ENCODE results near the gene MARCHF4. TPM values are rescaled to one million over a fixed set of nuclear protein-coding genes. Genes with fewer than 3 reads are reported as not detected.

MARCHF4 gene
- total RNA-seq, 1 experiment from 2014 or later = 6.1 TPM

GRCh38 chr2:216352653-216353270 lies 19.5 kb downstream of the MARCHF4 start:
- H3K27me3 ChIP-seq (replicated peaks; ENCODE audit: insufficient read depth, low read depth, low read length, poor library complexity) = no peaks in the 10 kb centered on the region
- H3K36me3 ChIP-seq (ENCODE audit: insufficient read depth, low read length, poor library complexity, severe bottlenecking) = no peaks in the 10 kb centered on the region
- no peaks in the 10 kb centered on the region for H3K4me1 ChIP-seq (ENCODE audit: insufficient read depth, low read length, poor library complexity, severe bottlenecking)
- ChIA-PET CTCF (interaction anchor here (0.6 kb wide), 2 partner anchors 13 to 330 kb away, joined by 3 to 7 read pairs; no protein-coding TSS in a partner anchor), POLR2A (ENCODE audit: low non-redundant PET) (no interaction called here)
- H3K4me3 ChIP-seq (ENCODE audit: low read depth, low read length, poor library complexity, severe bottlenecking) = no peak overlapping the region
- no peak overlapping the region for H3K27ac ChIP-seq (ENCODE audit: low read depth, low read length, poor library complexity, severe bottlenecking)
- DNase-seq (ENCODE audit: low spot score) = no peak
- BruUV-seq (replicated peaks) = no TSS peak
- intact Hi-C loops (cut with micrococcal nuclease; ENCODE audit: unreplicated experiment) = no loop called here
- H3K9me3 ChIP-seq (ENCODE audit: low read depth, low read length, poor library complexity, severe bottlenecking) = no peaks in the 10 kb centered on the region
- TF ChIP-seq, protein P1, sequence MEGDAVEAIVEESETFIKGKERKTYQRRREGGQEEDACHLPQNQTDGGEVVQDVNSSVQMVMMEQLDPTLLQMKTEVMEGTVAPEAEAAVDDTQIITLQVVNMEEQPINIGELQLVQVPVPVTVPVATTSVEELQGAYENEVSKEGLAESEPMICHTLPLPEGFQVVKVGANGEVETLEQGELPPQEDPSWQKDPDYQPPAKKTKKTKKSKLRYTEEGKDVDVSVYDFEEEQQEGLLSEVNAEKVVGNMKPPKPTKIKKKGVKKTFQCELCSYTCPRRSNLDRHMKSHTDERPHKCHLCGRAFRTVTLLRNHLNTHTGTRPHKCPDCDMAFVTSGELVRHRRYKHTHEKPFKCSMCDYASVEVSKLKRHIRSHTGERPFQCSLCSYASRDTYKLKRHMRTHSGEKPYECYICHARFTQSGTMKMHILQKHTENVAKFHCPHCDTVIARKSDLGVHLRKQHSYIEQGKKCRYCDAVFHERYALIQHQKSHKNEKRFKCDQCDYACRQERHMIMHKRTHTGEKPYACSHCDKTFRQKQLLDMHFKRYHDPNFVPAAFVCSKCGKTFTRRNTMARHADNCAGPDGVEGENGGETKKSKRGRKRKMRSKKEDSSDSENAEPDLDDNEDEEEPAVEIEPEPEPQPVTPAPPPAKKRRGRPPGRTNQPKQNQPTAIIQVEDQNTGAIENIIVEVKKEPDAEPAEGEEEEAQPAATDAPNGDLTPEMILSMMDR (conservative IDR thresholded peaks at IDR 0.05; ENCODE audit: low read depth, low read length) = no peak
- no peak for TF ChIP-seq EZH2 (IDR thresholded peaks at IDR 0.05; ENCODE audit: borderline replicate concordance, low read depth, low read length, poor library complexity, severe bottlenecking)

DNA sequence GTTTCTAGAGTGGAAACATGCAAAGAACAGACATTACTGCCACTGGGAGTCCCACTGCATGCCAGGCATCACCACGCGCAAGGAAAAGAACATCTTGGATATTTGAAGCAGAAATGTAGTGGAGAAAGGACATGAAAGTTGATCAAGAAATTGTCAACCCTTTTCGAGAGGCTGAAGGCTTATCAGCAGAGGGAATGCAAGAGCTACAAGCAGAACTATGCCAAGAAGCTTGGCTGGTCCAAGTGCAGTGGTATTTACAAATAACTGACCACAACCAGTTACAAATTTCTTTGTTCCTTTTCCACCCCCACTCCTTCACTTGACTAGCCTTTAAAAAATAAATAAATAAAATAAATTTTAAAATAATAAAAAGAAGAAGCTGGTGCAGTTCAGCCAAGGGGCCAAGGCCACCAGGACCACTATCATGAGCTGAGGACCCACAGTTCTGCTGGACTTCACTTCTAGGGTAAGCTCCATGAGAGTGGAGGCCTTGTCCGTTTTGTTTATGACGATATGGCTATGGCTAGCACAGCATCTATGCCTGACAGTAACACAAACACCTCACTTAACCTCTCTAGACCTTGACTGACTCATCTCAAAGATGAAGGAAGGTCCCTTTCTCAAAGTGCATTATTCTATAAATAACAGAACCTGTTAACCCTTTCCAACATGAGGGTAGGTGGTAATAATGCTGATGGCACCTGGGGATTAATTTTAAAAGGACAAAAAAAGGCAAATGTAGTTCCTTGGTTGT lies 20.9 kb downstream of the MARCHF4 start:
- ChIA-PET POLR2A (ENCODE audit: low non-redundant PET) (no interaction called here), CTCF (no interaction called here)
- Histone ChIP-seq H3K27me3 (replicated peaks; ENCODE audit: insufficient read depth, low read depth, low read length, poor library complexity) (no peaks in the 10 kb centered on the region), H3K4me1 (ENCODE audit: insufficient read depth, low read length, poor library complexity, severe bottlenecking) (no peaks in the 10 kb centered on the region), H3K4me3 (ENCODE audit: low read depth, low read length, poor library complexity, severe bottlenecking) (no peak overlapping the region), H3K27ac (ENCODE audit: low read depth, low read length, poor library complexity, severe bottlenecking) (no peak overlapping the region), H3K9me3 (ENCODE audit: low read depth, low read length, poor library complexity, severe bottlenecking) (no peaks in the 10 kb centered on the region), H3K36me3 (ENCODE audit: insufficient read depth, low read length, poor library complexity, severe bottlenecking) (no peaks in the 10 kb centered on the region)
- TF ChIP-seq, protein P1 (conservative IDR thresholded peaks at IDR 0.05; ENCODE audit: low read depth, low read length) = no peak
- intact Hi-C loops (cut with micrococcal nuclease; ENCODE audit: unreplicated experiment) = no loop called here
- BruUV-seq (replicated peaks) = no TSS peak
- no peak for DNase-seq (ENCODE audit: low spot score)

DNA sequence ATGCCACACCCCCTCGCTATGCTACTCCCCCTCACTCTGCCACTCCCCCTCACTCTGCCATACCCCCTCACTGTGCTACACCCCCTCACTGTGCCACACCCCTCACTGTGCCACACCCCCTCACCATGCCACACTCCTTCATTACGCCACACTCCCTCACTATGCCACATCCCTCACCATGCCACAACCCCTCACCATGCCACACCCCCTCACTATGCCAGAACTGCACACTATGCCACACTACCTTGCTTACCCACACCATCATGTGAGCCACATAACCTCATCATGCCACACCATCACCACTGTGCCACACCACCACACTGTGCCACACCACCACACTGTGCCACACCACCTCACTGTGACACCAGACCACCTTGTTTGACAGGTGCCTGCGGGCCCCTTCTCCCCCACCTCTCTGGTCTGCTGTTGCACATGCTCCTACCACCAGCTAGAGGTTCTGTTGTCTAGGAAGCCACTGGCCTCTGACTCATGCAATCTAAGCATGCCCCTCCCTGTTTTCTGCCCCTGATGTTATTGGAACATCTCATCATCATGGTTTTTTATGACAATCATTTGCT lies 22.0 kb downstream of the MARCHF4 start:
- TF ChIP-seq EZH2 (IDR thresholded peaks at IDR 0.05; ENCODE audit: borderline replicate concordance, low read depth, low read length, poor library complexity, severe bottlenecking) = no peak
- TF ChIP-seq, protein P1 (conservative IDR thresholded peaks at IDR 0.05; ENCODE audit: low read depth, low read length) = no peak
- Histone ChIP-seq H3K27me3 (replicated peaks; ENCODE audit: insufficient read depth, low read depth, low read length, poor library complexity) (no peaks in the 10 kb centered on the region), H3K4me1 (ENCODE audit: insufficient read depth, low read length, poor library complexity, severe bottlenecking) (no peaks in the 10 kb centered on the region), H3K36me3 (ENCODE audit: insufficient read depth, low read length, poor library complexity, severe bottlenecking) (no peaks in the 10 kb centered on the region), H3K4me3 (ENCODE audit: low read depth, low read length, poor library complexity, severe bottlenecking) (no peak overlapping the region), H3K27ac (ENCODE audit: low read depth, low read length, poor library complexity, severe bottlenecking) (no peak overlapping the region), H3K9me3 (ENCODE audit: low read depth, low read length, poor library complexity, severe bottlenecking) (no peaks in the 10 kb centered on the region)
- POLR2A ChIA-PET (ENCODE audit: low non-redundant PET) = no interaction called here
- no TSS peak for BruUV-seq (replicated peaks)
- DNase-seq (ENCODE audit: low spot score) = no peak
- CTCF ChIA-PET = no interaction called here
- intact Hi-C loops (cut with micrococcal nuclease; ENCODE audit: unreplicated experiment) = no loop called here
